Measurements from ENCODE around the gene ZMYND8.
"Not testable (repeated sequence)": the region's sequence is repeated elsewhere in the genome, so short reads cannot be mapped to it uniquely, and the experiment has no call there.

DNA sequence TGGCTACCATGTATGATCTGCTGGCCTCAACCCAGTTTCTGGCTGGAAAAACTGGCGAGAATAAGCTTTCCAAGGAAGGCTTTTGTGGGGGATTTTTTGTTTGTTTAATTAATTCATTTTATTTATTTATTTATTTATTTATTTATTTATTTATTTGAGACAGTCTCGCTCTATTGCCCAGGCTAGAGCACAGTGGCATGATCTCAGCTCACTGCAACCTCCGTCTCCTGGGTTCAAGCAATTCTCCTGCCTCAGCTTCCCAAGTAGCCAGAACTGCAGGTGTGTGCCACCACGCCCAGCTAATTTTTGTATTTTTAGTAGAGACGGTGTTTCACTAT is 79.0 kb downstream of the ZMYND8 start:
- TF ChIP-seq POLR2A (IDR thresholded peaks at IDR 0.05; ENCODE audit: low read depth, low read length); EZH2 (IDR thresholded peaks at IDR 0.05; ENCODE audit: borderline replicate concordance, low read depth, low read length, severe bottlenecking); MAX (IDR thresholded peaks at IDR 0.05; ENCODE audit: insufficient read depth, insufficient read length); MYC (IDR thresholded peaks at IDR 0.05; ENCODE audit: low read depth, low read length); GATA2 (IDR thresholded peaks at IDR 0.05; ENCODE audit: insufficient read depth, insufficient read length, low read depth, low read length); POLR2AphosphoS5 (IDR thresholded peaks at IDR 0.05; ENCODE audit: insufficient read depth, low read depth, low read length); FOS (IDR thresholded peaks at IDR 0.05; ENCODE audit: borderline replicate concordance, insufficient read depth, low read length); JUN (IDR thresholded peaks at IDR 0.05; ENCODE audit: borderline replicate concordance, insufficient read depth, insufficient read length, low read depth): not testable (repeated sequence)
- TF ChIP-seq, protein P1, sequence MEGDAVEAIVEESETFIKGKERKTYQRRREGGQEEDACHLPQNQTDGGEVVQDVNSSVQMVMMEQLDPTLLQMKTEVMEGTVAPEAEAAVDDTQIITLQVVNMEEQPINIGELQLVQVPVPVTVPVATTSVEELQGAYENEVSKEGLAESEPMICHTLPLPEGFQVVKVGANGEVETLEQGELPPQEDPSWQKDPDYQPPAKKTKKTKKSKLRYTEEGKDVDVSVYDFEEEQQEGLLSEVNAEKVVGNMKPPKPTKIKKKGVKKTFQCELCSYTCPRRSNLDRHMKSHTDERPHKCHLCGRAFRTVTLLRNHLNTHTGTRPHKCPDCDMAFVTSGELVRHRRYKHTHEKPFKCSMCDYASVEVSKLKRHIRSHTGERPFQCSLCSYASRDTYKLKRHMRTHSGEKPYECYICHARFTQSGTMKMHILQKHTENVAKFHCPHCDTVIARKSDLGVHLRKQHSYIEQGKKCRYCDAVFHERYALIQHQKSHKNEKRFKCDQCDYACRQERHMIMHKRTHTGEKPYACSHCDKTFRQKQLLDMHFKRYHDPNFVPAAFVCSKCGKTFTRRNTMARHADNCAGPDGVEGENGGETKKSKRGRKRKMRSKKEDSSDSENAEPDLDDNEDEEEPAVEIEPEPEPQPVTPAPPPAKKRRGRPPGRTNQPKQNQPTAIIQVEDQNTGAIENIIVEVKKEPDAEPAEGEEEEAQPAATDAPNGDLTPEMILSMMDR (IDR thresholded peaks at IDR 0.05; ENCODE audit: extremely low read depth in 1 of 2, insufficient read depth in 1 of 2, low read depth in 1 of 2, low read length in 2 of 2) = not testable (repeated sequence)

Measured in endothelial cell of umbilical vein (primary cell).